ENCODE measurements around the gene EXOC3L1.

DNA sequence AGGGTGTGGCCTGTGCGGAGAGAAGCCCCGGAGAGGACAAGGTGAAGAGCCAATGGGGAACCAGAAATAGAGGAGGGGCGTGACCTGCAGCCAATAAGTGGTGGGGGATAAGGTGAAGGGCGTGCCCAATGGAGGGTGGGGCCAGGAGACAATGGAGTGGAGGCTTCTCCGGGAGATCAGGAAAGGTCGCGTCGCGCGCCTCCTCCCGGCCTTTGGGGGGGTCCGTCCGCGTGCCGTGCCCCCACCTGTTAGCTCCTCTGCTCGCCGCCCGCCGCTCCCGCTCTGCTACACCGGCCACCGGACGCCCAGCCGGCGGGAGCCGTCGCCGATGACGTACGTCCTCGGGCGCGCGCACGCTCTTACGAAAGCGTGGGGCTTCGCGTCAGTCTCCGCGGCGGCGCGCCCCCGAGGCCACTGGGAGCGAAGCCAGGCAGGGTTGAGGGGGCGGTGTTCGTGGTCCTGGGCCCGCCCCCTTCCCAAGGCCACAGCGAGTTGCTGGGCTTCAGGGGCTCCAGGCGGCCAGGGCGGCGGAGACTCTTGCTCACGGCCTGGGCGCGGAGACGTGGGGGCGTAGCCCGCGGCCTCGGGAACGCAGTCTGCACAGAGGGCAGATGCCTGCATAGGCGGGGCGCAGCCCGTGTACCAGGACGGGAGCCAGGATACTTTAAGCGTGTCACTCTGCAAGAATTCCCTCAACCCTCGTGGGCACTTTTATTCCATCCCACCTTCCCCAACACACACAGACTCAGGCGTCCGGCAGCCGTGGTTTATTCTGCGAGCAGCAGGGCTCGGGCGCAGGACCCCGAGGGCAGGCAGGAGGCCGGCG is 6.1 kb downstream of the EXOC3L1 start, which contains the start of gene MATCAP1:
- no peak for TF ChIP-seq EP300 (IDR thresholded peaks at IDR 0.05)
- TF ChIP-seq, protein P1, sequence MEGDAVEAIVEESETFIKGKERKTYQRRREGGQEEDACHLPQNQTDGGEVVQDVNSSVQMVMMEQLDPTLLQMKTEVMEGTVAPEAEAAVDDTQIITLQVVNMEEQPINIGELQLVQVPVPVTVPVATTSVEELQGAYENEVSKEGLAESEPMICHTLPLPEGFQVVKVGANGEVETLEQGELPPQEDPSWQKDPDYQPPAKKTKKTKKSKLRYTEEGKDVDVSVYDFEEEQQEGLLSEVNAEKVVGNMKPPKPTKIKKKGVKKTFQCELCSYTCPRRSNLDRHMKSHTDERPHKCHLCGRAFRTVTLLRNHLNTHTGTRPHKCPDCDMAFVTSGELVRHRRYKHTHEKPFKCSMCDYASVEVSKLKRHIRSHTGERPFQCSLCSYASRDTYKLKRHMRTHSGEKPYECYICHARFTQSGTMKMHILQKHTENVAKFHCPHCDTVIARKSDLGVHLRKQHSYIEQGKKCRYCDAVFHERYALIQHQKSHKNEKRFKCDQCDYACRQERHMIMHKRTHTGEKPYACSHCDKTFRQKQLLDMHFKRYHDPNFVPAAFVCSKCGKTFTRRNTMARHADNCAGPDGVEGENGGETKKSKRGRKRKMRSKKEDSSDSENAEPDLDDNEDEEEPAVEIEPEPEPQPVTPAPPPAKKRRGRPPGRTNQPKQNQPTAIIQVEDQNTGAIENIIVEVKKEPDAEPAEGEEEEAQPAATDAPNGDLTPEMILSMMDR (IDR thresholded peaks at IDR 0.05), result peak in 2 of 6 experiments; percentile 17 to 25
- peak; percentile 48 to 74 for TF ChIP-seq POLR2AphosphoS5 (IDR thresholded peaks at IDR 0.05)
- peak in 2 of 4 donors; percentile 35 to 73 for TF ChIP-seq POLR2A (IDR thresholded peaks at IDR 0.05)
